ENCODE measurements around the gene TNFRSF12A. TPM values are rescaled to one million over a fixed set of nuclear protein-coding genes. Genes with fewer than 3 reads are reported as not detected.
A peak's percentile ranks its signal among the peaks of the same experiment; 100 is the strongest.

Gene TNFRSF12A
- total RNA-seq, 1 donor from 2014 or later: 98.1 TPM

DNA sequence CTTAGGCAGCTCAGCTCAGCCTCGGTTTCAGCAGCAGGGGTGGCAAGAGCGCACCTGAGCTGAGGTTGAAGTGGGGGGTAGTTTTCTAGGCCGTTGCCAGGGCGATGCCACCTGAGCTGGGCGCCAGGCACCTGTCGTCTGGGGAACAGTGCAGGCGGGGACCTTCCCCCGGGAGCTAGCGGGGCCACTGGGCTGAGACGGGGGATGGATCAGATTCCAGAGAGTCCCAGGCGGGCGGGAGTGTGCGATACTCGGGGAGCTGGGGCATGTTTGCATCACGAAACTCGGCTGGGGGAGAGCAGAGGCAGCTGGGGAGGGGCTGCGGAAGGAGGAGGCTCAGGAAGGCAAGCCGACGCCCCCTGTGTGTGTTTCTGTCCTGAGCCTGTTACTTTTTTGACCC is 7.9 kb upstream of the TNFRSF12A start:
- no peak for DNase-seq (ENCODE audit: low spot score)

DNA sequence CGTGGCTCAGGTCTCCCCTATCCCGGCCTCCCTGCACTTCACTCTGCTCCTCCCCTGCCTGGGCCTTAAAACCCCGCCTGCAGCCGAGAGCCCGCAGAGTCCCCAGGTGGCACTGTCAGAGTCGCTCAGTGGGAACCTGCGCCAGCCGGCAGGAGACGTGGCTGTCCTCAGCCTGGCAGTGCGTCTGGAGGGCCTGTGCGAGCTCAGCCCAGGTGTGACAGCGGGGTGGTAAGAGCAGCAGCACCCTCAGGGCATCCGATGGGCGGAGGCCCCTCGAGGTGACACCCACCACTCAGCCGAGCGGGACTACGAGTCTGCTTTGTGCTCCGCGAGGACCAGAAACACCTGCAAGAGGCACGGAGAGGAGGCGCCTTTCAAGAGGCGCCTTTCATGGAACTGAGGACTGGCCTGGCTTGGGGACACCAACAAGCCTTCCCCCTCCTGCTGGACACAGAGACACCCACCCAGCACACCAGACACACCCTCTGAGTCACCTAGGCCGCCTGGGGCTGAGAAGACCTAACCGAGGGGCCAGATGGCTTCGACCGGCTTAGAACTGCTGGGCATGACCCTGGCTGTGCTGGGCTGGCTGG is 7.2 kb upstream of the TNFRSF12A start, which contains the start of gene CLDN9:
TSS of gene CLDN9 (plus strand) at position 96 of the 593 bp plus-strand sequence. CDS start at position 536, 440 bp downstream.
- peak; percentile 44 for DNase-seq (ENCODE audit: low spot score)

DNA sequence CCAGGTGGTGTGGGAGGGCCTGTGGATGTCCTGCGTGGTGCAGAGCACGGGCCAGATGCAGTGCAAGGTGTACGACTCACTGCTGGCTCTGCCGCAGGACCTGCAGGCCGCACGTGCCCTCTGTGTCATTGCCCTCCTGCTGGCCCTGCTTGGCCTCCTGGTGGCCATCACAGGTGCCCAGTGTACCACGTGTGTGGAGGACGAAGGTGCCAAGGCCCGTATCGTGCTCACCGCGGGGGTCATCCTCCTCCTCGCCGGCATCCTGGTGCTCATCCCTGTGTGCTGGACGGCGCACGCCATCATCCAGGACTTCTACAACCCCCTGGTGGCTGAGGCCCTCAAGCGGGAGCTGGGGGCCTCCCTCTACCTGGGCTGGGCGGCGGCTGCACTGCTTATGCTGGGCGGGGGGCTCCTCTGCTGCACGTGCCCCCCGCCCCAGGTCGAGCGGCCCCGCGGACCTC is 6.6 kb upstream of the TNFRSF12A start:
- no peak for DNase-seq (ENCODE audit: low spot score)

DNA sequence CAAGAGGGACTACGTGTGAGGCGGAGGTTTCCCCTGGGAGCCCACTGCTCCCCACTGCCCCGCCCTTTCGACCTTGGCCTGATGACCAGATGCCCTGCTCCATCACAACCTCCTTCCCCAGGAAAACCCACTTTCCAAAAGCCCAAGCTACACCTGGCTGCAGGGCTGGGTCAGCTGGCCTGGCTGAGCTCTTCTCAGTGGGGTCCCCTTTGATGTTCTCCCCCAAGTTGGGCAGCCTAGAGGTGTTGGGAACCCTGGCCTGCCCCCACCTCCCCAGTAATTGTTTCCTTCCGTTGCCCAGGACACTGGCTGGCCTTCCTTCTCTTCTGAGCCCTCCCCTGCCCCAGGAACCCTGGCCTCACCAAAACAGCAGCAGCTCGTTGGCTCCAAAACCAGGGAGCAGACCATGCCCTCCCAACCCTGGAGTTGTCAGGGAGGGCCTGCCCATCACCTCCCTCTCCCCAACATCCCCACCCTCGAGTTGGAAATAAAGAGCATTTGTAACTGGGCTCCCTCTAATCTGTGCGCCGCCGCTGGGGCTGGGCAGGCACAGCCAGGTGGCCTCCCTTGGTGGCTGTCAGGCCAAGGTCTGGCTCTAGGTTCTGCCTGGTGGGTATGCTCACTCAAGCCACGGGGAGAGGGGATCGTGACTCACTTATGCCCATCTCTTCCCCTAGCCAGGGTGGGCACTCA is 6.0 kb upstream of the TNFRSF12A start:
- no peak for DNase-seq (ENCODE audit: low spot score)

DNA sequence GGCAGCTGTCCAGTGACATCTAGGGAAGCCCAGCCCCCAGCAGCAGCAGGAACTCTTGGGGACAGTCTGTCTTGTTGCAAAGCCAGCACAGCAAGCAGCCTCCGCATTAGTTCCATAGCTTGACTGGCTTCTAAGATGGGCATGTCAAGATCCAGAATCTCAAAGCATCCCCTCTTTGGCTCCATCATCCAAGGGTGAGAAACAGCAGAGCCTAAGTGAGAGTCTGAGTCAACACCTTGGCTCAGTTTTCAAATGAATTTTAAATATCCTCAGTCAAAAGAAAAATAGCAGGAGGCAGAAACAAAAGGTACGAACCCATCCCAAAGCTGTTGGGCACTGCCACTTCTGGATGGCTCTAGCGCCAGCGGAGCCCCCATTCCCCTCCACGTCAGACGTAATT is 5.2 kb upstream of the TNFRSF12A start:
- DNase-seq (ENCODE audit: low spot score): no peak

DNA sequence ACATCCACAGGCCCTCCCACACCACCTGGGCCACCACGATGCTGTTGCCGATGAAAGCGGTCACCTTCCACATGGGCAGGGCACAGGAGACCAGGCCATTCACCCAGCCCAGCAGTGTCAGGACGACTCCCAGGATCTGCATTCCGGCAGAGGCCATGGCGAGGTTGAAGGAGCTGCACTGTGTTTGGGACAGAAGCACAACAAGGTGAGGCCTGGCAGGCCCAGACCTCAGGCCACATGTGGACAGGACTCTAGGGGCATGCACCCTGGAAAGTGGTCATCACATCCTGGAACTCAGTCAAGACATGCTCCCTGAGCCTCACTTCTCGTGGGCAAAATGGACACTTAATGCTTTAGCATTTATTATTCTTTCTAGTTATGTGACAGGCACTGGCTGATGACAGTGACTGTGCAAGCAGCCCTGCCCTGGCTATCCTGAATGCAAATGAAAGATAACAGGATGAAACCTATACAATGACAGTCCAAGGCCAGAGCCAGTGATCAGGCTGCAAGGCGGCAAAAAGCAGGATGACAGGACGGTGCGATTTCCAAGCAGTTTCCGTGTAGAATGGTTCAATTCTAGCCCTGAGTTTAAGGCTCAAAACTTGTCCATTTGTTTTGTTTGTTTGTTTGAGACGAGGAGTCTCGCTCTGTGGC is 4.2 kb upstream of the TNFRSF12A start:
- no peak for DNase-seq (ENCODE audit: low spot score)

DNA sequence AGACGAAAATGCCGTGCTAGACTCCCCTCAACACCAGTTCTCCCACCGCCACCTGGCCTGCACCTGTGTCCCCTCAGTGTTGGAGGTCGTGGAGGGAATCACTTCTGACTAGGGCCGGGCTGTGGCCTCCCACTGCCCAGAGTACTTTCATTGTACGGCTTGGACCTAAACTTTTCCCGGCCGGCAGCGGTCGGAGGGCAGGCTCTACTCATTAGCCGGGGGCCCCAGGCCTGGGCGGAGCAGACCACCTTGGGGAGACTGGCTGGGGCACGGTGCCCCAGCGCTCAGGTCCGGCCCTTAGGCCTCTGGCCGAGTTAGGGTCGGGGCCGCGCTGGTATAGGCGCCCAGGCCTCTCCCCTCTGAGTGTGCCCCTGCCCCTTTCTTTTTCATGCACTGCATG is 2.8 kb upstream of the TNFRSF12A start:
- no peak for DNase-seq (ENCODE audit: low spot score)

DNA sequence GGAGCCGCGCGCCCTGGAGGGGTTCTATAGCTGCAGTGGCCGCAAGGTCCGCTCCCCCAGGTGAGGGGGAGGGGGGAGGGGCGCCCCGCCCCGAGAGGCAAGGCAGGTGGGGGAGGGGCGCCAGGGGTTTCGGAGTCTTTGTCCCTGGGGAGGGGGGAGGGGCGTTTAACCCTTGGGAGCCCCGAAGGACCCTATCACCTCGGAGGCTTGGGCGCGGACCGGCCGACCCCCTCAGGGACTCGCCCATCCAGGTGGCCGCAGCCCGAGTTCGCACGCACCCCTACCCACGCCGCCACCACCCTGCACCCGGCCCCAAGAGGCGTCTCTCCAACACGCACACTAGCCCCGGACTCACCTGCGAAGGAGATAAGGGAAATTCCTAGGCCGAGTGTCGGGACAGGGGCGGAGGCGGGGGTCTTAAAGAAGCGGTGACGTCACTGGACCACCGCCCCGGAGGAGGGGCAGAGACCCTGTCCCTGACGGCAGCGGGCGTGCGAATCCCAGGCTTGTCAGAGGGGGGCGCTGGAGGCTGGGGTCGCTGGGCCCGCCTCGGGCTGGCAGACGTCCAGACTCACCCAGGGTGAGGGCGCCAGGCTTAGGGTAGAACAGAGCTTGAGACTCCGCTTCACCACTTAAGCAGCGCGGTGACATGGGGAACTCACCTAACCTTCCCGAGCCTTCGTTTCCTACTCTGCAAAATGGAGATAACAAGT is 2.2 kb upstream of the TNFRSF12A start, which contains the start of gene CLDN6:
TSS of gene CLDN6 (minus strand) at position 390 of the 713 bp plus-strand sequence. CDS start 2,162 bp downstream, outside the sequence.
- DNase-seq (ENCODE audit: low spot score): no peak

DNA sequence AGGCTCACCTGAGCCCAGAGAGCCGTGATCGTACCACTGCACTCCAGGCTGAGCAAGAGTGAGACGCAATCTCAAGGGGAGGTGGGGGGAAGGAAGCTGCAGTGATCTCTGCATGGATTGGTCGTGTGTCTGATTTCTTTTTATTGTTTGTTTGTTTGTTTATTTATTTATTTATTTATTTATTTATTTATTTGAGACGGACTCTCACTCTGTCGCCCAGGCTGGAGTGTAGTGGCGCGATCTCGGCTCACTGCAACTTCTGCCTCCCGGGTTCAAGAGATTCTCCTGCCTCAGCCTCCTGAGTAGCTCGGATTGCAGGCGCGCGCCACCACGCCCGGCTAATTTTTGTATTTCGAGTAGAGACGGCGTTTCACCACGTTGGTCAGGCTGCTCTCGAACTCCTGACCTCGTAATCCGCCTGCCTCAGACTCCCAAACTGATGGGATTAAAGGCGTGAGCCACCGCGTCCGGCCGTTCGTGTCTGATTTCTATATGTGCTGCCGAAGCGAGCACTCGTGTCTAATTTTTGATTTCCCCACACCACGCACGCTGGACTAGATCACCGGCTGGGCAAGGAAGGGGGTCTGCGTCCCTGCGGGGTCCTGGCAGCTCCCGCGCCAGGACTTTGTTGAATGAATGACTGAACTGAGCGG is 448 bp upstream of the TNFRSF12A start:
- no peak for DNase-seq (ENCODE audit: low spot score)

DNA sequence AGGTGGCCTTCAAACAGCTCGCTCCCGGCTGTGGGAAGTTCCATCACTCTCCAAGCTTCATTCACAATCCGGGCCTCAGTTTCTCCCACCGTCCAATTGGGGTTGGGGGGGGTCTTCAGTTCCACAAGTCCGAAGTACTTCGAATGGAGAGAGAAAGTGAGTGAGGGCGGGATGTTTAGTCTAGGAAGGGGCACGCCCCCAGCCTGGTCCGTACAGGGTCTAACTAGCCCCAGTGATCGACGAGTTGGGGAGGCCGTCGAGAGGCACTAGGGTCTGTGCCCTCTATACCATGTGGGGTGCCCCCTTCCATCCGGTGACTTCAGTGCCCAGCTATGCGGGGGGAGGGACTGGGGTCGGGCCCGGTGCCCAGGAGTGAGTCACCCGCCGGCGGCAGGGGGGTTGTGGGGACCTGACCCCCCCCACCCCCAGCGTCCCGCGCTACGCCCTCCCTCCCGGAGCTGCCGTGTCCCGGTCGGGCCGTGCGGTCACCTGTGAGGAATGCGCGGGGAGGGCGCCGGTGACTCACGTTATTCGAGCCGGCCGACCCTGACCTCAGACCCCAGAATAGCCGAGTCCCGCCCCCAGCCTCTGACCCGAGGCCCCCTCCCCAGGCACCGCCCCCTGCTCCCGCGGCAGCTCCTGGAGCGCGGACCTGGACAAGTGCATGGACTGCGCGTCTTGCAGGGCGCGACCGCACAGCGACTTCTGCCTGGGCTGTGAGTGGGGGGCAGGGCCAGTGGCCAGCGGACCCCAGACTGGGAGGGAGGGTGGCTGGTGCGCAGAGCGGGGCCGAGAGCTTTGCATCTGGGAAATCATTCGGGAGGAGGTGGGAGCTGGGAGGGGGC is 658 bp downstream of the TNFRSF12A start:
- DNase-seq (ENCODE audit: low spot score): peak; percentile 78

DNA sequence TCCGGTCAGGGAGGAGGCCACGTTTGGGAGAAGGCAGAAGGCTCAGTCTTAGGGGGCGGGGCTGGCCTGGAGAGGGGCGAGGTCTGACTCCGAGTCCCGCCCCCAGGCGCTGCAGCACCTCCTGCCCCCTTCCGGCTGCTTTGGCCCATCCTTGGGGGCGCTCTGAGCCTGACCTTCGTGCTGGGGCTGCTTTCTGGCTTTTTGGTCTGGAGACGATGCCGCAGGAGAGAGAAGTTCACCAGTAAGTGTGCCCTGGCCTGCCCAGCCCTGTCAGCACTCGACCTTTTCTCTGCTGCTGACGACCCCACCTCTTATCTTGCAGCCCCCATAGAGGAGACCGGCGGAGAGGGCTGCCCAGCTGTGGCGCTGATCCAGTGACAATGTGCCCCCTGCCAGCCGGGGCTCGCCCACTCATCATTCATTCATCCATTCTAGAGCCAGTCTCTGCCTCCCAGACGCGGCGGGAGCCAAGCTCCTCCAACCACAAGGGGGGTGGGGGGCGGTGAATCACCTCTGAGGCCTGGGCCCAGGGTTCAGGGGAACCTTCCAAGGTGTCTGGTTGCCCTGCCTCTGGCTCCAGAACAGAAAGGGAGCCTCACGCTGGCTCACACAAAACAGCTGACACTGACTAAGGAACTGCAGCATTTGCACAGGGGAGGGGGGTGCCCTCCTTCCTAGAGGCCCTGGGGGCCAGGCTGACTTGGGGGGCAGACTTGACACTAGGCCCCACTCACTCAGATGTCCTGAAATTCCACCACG is 1.5 kb downstream of the TNFRSF12A start:
- DNase-seq (ENCODE audit: low spot score): peak; percentile 63

DNA sequence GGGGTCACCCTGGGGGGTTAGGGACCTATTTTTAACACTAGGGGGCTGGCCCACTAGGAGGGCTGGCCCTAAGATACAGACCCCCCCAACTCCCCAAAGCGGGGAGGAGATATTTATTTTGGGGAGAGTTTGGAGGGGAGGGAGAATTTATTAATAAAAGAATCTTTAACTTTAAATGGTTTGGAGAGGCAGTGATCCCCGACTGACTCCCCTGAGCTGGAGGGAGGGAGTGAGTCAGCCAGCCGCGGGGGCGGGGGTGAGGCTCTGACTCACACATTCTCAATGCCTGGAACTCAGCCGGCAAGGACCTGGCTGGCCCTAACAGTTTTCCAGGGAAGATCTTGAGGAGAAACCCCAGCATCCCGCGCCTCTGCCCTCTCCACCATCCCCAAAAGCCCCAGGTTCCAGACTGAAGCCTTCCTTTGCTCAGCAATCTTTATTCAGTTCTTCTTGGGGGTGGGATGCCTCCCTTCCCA is 2.1 kb downstream of the TNFRSF12A start:
- peak; percentile 92 for DNase-seq (ENCODE audit: low spot score)

DNA sequence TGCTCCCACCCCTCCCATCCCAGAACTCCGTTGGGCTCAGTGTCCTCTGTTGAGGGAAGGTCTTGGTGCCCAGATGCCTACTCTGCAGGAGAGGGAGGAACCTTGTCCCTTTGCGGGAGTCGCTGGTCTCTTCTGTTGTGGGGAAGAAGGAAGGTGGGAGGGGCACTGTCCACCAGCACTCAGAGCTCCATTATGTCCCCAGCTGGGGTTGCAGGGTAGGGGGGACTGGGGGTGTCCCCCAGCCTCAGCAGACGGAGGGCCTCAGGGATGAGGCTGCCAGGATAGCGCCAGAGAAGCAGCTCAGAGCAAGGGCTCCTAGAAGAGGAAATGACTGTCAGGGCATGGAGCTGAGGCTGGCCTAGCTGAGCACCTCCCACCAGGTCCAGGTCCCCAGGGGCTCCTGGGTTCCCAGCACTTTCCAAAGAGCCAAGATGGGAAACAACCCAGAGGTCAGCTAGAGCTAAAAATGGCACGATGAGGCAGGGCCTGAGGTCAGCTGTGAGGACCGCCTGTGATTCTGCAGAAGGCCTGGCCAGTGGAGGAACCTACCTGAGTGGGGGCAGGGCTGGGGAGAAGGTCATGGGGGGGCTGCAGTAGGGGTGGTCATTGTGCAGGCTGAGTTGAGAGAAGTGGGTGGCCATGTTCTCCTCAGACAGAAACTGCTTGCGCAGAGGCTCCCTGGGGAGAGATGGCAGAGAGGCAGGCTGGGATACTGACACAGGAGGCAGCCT is 2.7 kb downstream of the TNFRSF12A start:
- no peak for DNase-seq (ENCODE audit: low spot score)

DNA sequence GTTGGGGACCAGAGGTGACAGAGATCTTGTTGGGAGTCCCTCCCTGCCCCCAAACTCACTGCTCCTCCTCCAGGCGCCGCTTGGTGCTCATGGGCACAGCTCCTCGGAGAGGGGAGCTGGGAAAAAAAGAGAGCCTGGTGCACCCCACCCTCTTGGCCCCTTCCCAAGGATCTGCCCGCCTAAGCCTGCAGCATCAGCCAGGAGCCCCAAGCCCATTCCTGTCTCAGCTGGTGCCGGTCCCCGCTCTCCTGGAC is 3.2 kb downstream of the TNFRSF12A start:
- no peak for DNase-seq (ENCODE audit: low spot score)

DNA sequence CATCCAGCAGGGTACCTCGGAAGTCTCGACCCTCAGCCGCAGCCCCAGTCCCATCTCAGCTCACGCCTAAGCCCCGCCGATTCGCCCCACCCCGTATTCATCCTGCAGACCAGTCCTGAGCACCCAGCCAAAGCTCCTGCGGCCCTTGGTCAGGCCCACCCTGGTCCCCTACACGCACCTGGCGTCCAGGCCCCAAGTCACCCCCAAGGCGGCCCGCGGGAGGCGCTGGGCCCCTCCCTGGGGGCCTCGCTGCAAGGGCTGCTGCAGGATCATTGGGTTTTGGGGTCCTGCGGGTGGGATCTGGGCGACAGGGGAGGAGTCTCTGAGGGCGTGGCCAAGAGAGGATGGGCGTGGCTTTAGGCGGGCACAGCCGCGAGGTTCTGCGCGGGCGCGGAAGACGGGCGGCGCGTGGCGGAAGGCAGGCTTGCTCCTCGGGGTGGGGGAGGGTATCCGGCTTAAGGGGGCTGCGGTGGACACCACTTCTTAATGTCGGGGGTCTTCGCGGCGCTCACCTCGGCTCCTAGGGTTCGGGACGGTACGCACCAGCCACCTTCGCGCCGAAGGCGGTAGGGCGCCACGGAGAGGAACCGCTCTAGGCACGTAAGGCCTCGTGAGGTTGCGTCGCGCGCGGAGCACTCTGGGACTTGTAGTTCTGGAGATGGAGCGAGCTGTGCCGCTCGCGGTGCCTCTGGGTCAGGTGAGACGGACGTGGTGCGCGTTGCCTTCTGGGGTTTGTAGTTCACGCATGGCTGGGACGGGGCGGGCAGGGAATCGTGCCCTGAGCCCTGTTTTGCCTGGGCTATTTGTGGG is 3.7 kb downstream of the TNFRSF12A start, which contains the start of the genes HCFC1R1 and THOC6:
TSS of gene HCFC1R1 (minus strand) at position 274 of the 810 bp plus-strand sequence. CDS start at position 273, 1 bp downstream.
TSS of gene THOC6 (plus strand) at position 367 of the 810 bp plus-strand sequence. CDS start at position 659, 292 bp downstream.
- DNase-seq (ENCODE audit: low spot score): peak; percentile 98

DNA sequence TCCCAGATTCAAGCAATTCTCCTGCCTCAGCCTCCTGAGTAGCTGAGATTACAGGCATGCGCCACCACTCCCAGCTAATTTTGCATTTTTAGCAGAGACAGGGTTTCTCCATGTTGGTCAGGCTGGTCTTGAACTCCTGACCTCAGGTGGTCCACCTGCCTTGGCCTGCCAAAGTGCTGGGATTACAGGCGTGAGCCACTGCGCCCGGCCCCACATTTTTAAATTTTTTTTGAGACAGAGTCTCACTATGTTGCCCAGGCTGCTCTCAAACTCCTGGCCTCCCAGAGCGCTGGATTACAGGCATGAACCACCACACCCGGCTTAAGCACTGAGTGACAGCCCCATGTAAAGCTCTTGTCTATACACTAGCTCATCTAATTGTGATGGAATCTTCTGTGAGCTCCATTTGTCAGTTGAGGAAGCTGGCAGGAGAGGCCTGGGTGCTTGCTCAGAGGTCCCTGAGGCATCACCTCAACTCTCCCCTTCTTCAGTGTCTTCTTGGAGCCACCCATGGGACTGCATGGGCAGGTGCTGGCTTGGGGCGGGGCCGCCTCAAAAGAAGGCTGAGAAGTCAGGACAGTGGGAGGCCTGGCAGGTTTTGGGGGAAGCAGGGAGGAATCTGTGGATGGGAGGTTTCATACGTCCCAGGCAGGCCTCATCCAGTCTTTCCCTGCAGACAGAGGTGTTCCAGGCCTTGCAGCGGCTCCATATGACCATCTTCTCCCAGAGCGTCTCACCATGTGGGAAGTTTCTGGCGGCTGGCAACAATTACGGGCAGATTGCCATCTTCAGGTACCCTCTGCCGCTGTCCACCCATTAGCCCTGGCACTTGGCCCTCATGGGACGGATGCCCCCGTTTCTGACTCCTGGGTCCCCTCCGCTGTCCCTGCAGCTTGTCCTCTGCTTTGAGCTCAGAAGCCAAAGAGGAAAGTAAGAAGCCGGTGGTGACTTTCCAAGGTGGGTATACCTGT is 5.1 kb downstream of the TNFRSF12A start:
- DNase-seq (ENCODE audit: low spot score): no peak

DNA sequence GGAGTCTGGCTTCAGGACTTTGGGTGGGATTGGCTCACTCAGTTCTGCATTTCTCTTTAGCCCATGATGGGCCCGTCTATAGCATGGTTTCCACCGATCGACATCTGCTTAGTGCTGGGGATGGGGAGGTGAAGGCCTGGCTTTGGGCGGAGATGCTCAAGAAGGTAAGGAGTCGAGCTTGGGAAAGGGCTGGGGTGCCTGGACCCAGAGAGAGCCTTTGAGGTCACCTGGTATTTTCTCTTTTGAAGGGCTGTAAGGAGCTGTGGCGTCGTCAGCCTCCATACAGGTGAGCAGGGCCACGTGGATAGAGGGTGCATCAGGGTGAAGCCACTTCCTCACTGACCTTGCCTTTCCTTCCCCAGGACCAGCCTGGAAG is 5.8 kb downstream of the TNFRSF12A start:
- DNase-seq (ENCODE audit: low spot score): no peak

Data from mucosa of gallbladder (tissue), 1 donor.